Diencephalon (tissue), 1 donor: ENCODE results near the gene CD244. TPM values are rescaled to one million over a fixed set of nuclear protein-coding genes. Genes with fewer than 3 reads are reported as not detected.

Source experiments
- total RNA-seq: library from RNA; depleted of rRNA; stranded (reverse); fragments of >200 nt; gene quantifications from one replicate; pipeline ENCODE4 v1.2.3, GENCODE V29; 2014

CD244 gene
- not detected for total RNA-seq

GRCh38 chr1:160862203-160863060 is at the start of gene CD244:
Gene CD244 (minus strand): TSS chr1:160862887. CDS start chr1:160862677, 210 bp downstream.

GRCh38 chr1:160885042-160885441 is 22.4 kb upstream of the CD244 start, which contains the start of gene ITLN1:
Gene ITLN1 (minus strand): TSS chr1:160885180. CDS start chr1:160884877, 303 bp downstream.

GRCh38 chr1:160795951-160796383 is 66.7 kb downstream of the CD244 start, which contains the start of gene LY9:
Gene LY9 (plus strand): TSS chr1:160796174. CDS start chr1:160796188, 14 bp downstream.

Other genes with a start within 250 kb of the CD244 start
- not detected for gene SLAMF1, start 215.8 kb downstream of the CD244 start, total RNA-seq
- 0.46 TPM for gene CD48, start 151.1 kb downstream of the CD244 start, total RNA-seq
- gene SLAMF7, start 123.6 kb downstream of the CD244 start, total RNA-seq = not detected
- not detected for gene LY9, start 66.7 kb downstream of the CD244 start, total RNA-seq
- gene ITLN1, start 22.3 kb upstream of the CD244 start, total RNA-seq = not detected
- not detected for gene ITLN2, start 91.9 kb upstream of the CD244 start, total RNA-seq
- gene F11R, start 158.3 kb upstream of the CD244 start, total RNA-seq = 11.5 TPM
- 52.1 TPM for gene TSTD1, start 176.1 kb upstream of the CD244 start, total RNA-seq
- 93.4 TPM for gene USF1, start 183.1 kb upstream of the CD244 start, total RNA-seq
- 1.6 TPM for gene ARHGAP30, start 207.0 kb upstream of the CD244 start, total RNA-seq
- gene NECTIN4, start 226.7 kb upstream of the CD244 start, total RNA-seq = not detected
- gene KLHDC9, start 235.5 kb upstream of the CD244 start, total RNA-seq = 15.5 TPM